Measurements from ENCODE around the gene RTN4RL1. TPM values are rescaled to one million over a fixed set of nuclear protein-coding genes. Genes with fewer than 3 reads are reported as not detected.

The RTN4RL1 gene
- total and polyA plus RNA-seq, 4 experiments from 2014 or later = 0.27 to 2.0 (median 0.39) TPM

DNA sequence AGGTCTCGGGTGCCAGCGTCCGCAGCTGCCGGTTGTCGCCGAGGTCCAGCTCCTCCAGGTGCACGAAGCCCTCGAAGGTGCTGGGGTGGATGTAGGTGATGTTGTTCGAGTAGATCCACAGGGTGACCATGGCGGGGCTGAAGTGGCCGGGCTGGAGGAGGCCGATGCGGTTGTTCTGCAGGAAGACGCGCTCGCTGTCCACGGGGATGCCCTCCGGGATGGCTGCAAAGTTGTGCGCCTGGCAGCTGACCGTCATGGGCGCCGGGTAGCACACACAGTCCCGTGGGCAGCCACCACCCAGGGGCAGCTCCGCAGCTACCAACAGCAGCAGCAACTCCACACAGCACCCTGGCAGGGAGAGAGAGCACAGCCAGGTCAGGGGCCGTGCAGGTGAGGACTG lies 87.7 kb downstream of the RTN4RL1 start:
- Mint-ChIP-seq H3K4me3 (no peak overlapping the region), H3K27ac (no peak overlapping the region), H3K27me3 (peaks cover 0 to 1% of the 10 kb centered on the region in 2 donors), H3K9me3 (no peaks in the 10 kb centered on the region), H3K36me3 (no peaks in the 10 kb centered on the region), H3K4me1 (no peaks in the 10 kb centered on the region)
- ChIA-PET POLR2A (ENCODE audit: partially characterized antibody) (no interaction called here), CTCF (ENCODE audit: partially characterized antibody) (no interaction called here)
- DNase-seq = no peak
- no peak overlapping the region for H3K4me3 ChIP-seq (ENCODE audit: low read length in 2 of 2)
- H3K27me3 ChIP-seq (ENCODE audit: insufficient read depth, low read length) = no peaks in the 10 kb centered on the region
- no peak overlapping the region for H3K27ac ChIP-seq (ENCODE audit: low read depth, low read length)
- intact Hi-C loops (cut with micrococcal nuclease) = no loop called here
- H3K9me3 ChIP-seq (ENCODE audit: control insufficient read depth in 1 of 2, low read length in 2 of 2) = no peaks in the 10 kb centered on the region
- no peaks in the 10 kb centered on the region for H3K36me3 ChIP-seq (ENCODE audit: insufficient read depth, low read length)
- no peaks in the 10 kb centered on the region for H3K4me1 ChIP-seq (ENCODE audit: insufficient read depth, low read length)

DNA sequence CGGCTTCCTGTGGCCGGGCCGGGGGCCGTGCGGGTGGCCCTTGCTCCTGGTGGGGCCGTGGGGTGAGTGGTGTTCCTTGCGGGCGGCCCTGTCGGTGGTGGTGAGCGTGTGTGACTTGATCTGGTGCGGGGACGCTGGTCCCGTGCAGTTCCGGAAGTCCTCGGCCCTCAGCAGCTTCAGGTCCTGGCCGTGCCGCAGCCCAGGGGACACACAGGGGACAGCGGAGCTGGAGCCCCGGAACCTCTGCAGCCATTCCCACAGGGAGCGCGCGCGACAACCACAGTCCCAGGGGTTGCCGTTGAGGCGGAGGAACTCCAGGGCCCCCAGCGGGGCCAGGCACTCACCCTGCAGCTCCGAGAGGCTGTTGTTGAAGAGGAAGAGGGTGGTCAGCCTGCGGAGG lies 88.4 kb downstream of the RTN4RL1 start:
- intact Hi-C loops (cut with micrococcal nuclease) = no loop called here
- no peak overlapping the region for H3K27ac Mint-ChIP-seq
- Histone ChIP-seq H3K9me3 (ENCODE audit: control insufficient read depth in 1 of 2, low read length in 2 of 2) (no peaks in the 10 kb centered on the region), H3K36me3 (ENCODE audit: insufficient read depth, low read length) (no peaks in the 10 kb centered on the region), H3K4me3 (ENCODE audit: low read length in 2 of 2) (no peak overlapping the region), H3K27me3 (ENCODE audit: insufficient read depth, low read length) (no peaks in the 10 kb centered on the region), H3K4me1 (ENCODE audit: insufficient read depth, low read length) (no peaks in the 10 kb centered on the region), H3K27ac (ENCODE audit: low read depth, low read length) (no peak overlapping the region)
- no peaks in the 10 kb centered on the region for H3K4me1 Mint-ChIP-seq
- ChIA-PET CTCF (ENCODE audit: partially characterized antibody) (no interaction called here), POLR2A (ENCODE audit: partially characterized antibody) (no interaction called here)
- no peaks in the 10 kb centered on the region for H3K36me3 Mint-ChIP-seq
- no peak overlapping the region for H3K4me3 Mint-ChIP-seq
- H3K9me3 Mint-ChIP-seq = no peaks in the 10 kb centered on the region
- peaks cover 0 to 1% of the 10 kb centered on the region in 2 donors for H3K27me3 Mint-ChIP-seq
- DNase-seq = no peak

- CTCF ChIA-PET (ENCODE audit: partially characterized antibody) = no interaction called here
- H3K9me3 Mint-ChIP-seq = no peaks in the 10 kb centered on the region
- H3K27me3 Mint-ChIP-seq = peaks cover 0 to 4% of the 10 kb centered on the region in 2 donors
- H3K27ac Mint-ChIP-seq = no peak overlapping the region
- Histone ChIP-seq H3K27me3 (ENCODE audit: insufficient read depth, low read length) (no peaks in the 10 kb centered on the region), H3K4me1 (ENCODE audit: insufficient read depth, low read length) (no peaks in the 10 kb centered on the region), H3K36me3 (ENCODE audit: insufficient read depth, low read length) (no peaks in the 10 kb centered on the region), H3K9me3 (ENCODE audit: control insufficient read depth in 1 of 2, low read length in 2 of 2) (no peaks in the 10 kb centered on the region), H3K27ac (ENCODE audit: low read depth, low read length) (no peak overlapping the region), H3K4me3 (ENCODE audit: low read length in 2 of 2) (no peak overlapping the region)
- no peak for DNase-seq
- no peaks in the 10 kb centered on the region for H3K36me3 Mint-ChIP-seq
- H3K4me3 Mint-ChIP-seq = no peak overlapping the region
- POLR2A ChIA-PET (ENCODE audit: partially characterized antibody) = no interaction called here
- intact Hi-C loops (cut with micrococcal nuclease) = no loop called here
- no peaks in the 10 kb centered on the region for H3K4me1 Mint-ChIP-seq
Measured at GRCh38 chr17:1934901-1935300, 90.2 kb downstream of the RTN4RL1 start.

GRCh38 chr17:1933875-1934715 lies 91.0 kb downstream of the RTN4RL1 start:
- no peaks in the 10 kb centered on the region for H3K9me3 Mint-ChIP-seq
- no peaks in the 10 kb centered on the region for H3K27me3 ChIP-seq (ENCODE audit: insufficient read depth, low read length)
- no peak overlapping the region for H3K27ac Mint-ChIP-seq
- H3K4me3 ChIP-seq (ENCODE audit: low read length in 2 of 2) = no peak overlapping the region
- H3K4me1 ChIP-seq (ENCODE audit: insufficient read depth, low read length) = no peaks in the 10 kb centered on the region
- H3K27ac ChIP-seq (ENCODE audit: low read depth, low read length) = no peak overlapping the region
- intact Hi-C loops (cut with micrococcal nuclease) = no loop called here
- DNase-seq = no peak
- peaks cover 0 to 4% of the 10 kb centered on the region in 2 donors for H3K27me3 Mint-ChIP-seq
- no peaks in the 10 kb centered on the region for H3K4me1 Mint-ChIP-seq
- ChIA-PET CTCF (ENCODE audit: partially characterized antibody) (no interaction called here), POLR2A (ENCODE audit: partially characterized antibody) (no interaction called here)
- H3K36me3 Mint-ChIP-seq = no peaks in the 10 kb centered on the region
- no peak overlapping the region for H3K4me3 Mint-ChIP-seq
- H3K9me3 ChIP-seq (ENCODE audit: control insufficient read depth in 1 of 2, low read length in 2 of 2) = no peaks in the 10 kb centered on the region
- H3K36me3 ChIP-seq (ENCODE audit: insufficient read depth, low read length) = no peaks in the 10 kb centered on the region

DNA sequence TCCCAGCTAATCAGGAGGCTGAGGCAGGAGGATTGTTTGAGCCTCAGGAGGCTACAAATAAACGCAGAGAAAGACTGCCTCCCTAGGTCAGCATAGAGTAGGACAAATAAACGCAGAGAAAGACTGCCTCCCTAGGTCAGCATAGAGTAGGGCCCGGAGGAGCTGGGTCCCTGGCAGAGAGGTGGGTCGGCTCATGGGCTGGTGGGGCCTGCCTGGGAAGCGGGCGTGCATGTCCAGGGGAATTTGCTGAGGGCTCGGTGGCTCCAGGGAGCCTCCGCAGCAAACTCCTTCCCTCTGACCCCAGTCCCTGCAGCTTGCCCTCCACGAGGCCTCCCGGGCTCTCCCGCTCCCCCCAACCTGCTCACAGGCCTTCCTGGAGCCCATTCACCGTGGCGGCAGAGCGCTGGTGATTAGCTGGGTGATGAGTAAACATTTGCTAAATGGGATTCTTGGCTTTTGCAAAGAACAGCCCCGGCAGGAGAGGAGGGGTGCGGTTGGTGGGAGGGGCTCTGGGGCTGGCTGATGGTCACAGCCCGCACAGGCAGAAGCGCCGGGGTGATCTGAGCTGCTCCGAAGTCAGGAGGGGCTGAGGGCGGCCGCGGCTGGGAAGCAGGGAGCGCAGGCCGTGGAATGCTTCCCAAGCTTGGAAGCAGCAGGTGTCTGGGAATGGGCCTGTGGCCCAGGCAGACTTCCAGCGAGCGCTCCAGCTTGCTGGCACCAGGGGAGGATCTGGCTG lies 93.1 kb downstream of the RTN4RL1 start:
- no peaks in the 10 kb centered on the region for H3K9me3 ChIP-seq (ENCODE audit: control insufficient read depth in 1 of 2, low read length in 2 of 2)
- Mint-ChIP-seq H3K27ac (no peak overlapping the region), H3K36me3 (no peaks in the 10 kb centered on the region), H3K9me3 (no peaks in the 10 kb centered on the region), H3K27me3 (peaks cover 0 to 4% of the 10 kb centered on the region in 2 donors), H3K4me3 (no peak overlapping the region), H3K4me1 (no peaks in the 10 kb centered on the region)
- DNase-seq = no peak
- H3K27ac ChIP-seq (ENCODE audit: low read depth, low read length) = no peak overlapping the region
- no peaks in the 10 kb centered on the region for H3K36me3 ChIP-seq (ENCODE audit: insufficient read depth, low read length)
- H3K4me3 ChIP-seq (ENCODE audit: low read length in 2 of 2) = no peak overlapping the region
- intact Hi-C loops (cut with micrococcal nuclease) = no loop called here
- CTCF ChIA-PET (ENCODE audit: partially characterized antibody) = no interaction called here
- no peaks in the 10 kb centered on the region for H3K27me3 ChIP-seq (ENCODE audit: insufficient read depth, low read length)
- no peaks in the 10 kb centered on the region for H3K4me1 ChIP-seq (ENCODE audit: insufficient read depth, low read length)
- POLR2A ChIA-PET (ENCODE audit: partially characterized antibody) = no interaction called here

- Histone ChIP-seq H3K4me3 (ENCODE audit: low read length in 2 of 2) (no peak overlapping the region), H3K4me1 (ENCODE audit: insufficient read depth, low read length) (no peaks in the 10 kb centered on the region), H3K36me3 (ENCODE audit: insufficient read depth, low read length) (no peaks in the 10 kb centered on the region), H3K9me3 (ENCODE audit: control insufficient read depth in 1 of 2, low read length in 2 of 2) (no peaks in the 10 kb centered on the region), H3K27ac (ENCODE audit: low read depth, low read length) (no peak overlapping the region), H3K27me3 (ENCODE audit: insufficient read depth, low read length) (no peaks in the 10 kb centered on the region)
- POLR2A ChIA-PET (ENCODE audit: partially characterized antibody) = no interaction called here
- intact Hi-C loops (cut with micrococcal nuclease) = no loop called here
- DNase-seq = no peak
- CTCF ChIA-PET (ENCODE audit: partially characterized antibody) = no interaction called here
- H3K36me3 Mint-ChIP-seq = no peaks in the 10 kb centered on the region
- H3K27ac Mint-ChIP-seq = no peak overlapping the region
- H3K9me3 Mint-ChIP-seq = no peaks in the 10 kb centered on the region
- H3K27me3 Mint-ChIP-seq = peaks cover 0 to 4% of the 10 kb centered on the region in 2 donors
- no peak overlapping the region for H3K4me3 Mint-ChIP-seq
- H3K4me1 Mint-ChIP-seq = no peaks in the 10 kb centered on the region
Measured at GRCh38 chr17:1930337-1930645, 94.8 kb downstream of the RTN4RL1 start.

DNA sequence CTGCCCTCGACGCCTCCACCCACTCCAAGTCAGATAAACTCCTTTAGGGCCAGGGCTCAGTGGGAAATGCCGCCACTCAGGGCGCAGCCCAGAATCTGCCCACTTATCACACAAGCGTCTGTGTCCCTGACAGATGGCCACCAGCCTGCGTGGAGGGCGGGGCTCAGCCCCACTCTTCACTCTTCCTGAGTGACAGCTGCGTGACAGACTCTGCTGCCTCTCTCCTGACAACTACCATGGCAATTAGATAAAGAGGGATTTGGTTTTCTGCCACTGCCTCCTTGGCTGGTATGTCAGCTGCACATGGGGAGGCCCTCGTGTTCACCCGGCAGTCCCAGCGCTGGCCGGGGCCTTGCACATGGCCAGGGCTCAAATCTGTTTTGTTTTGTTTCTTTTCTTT lies 96.2 kb downstream of the RTN4RL1 start:
- no peak overlapping the region for H3K27ac Mint-ChIP-seq
- no peak overlapping the region for H3K4me3 ChIP-seq (ENCODE audit: low read length in 2 of 2)
- no peak overlapping the region for H3K4me3 Mint-ChIP-seq
- H3K36me3 Mint-ChIP-seq = no peaks in the 10 kb centered on the region
- H3K27me3 Mint-ChIP-seq = peaks cover 0 to 3% of the 10 kb centered on the region in 2 donors
- CTCF ChIA-PET (ENCODE audit: partially characterized antibody) = no interaction called here
- H3K4me1 Mint-ChIP-seq = no peaks in the 10 kb centered on the region
- no peaks in the 10 kb centered on the region for H3K9me3 Mint-ChIP-seq
- POLR2A ChIA-PET (ENCODE audit: partially characterized antibody) = no interaction called here
- H3K36me3 ChIP-seq (ENCODE audit: insufficient read depth, low read length) = no peaks in the 10 kb centered on the region
- H3K4me1 ChIP-seq (ENCODE audit: insufficient read depth, low read length) = no peaks in the 10 kb centered on the region
- no peak overlapping the region for H3K27ac ChIP-seq (ENCODE audit: low read depth, low read length)
- H3K27me3 ChIP-seq (ENCODE audit: insufficient read depth, low read length) = no peaks in the 10 kb centered on the region
- H3K9me3 ChIP-seq (ENCODE audit: control insufficient read depth in 1 of 2, low read length in 2 of 2) = no peaks in the 10 kb centered on the region
- DNase-seq = no peak
- intact Hi-C loops (cut with micrococcal nuclease) = no loop called here

Data from CD4-positive, alpha-beta memory T cell (primary cell).